DOHH2 (cell line): ENCODE data around the gene CPNE6.

Source experiments
- H3F3A ChIP-seq: fragments of 200-600 bp; sonication (generic), shearing (Covaris generic); 2 replicates; pipeline ENCODE4 v1.6.0; 2016; ENCODE audit warnings: antibody characterized with exemption, mild to moderate bottlenecking; ENCODE audit not compliant: control insufficient read depth, insufficient read depth
- H3K27ac ChIP-seq: fragments of 200-600 bp; sonication (generic); 2 replicates; pipeline ENCODE4 v1.5.1; 2014; ENCODE audit warnings: low read depth, mild to moderate bottlenecking, low read length, moderate library complexity
- H3K27me3 ChIP-seq: fragments of 200-600 bp; sonication (generic); 2 replicates; pipeline ENCODE4 v1.6.1; 2014; ENCODE audit warnings: mild to moderate bottlenecking, low read length, mixed read lengths; ENCODE audit not compliant: control insufficient read depth
- H3K36me3 ChIP-seq: fragments of 200-600 bp; sonication (generic); 2 replicates; pipeline ENCODE4 v1.6.1; 2014; ENCODE audit warnings: mild to moderate bottlenecking, low read length, moderate library complexity, mixed read lengths; ENCODE audit not compliant: control insufficient read depth
- H3K4me1 ChIP-seq: fragments of 200-600 bp; sonication (generic); 2 replicates; pipeline ENCODE4 v1.6.1; 2014; ENCODE audit warnings: mild to moderate bottlenecking, low read length, mixed read lengths; ENCODE audit not compliant: control insufficient read depth
- H3K4me2 ChIP-seq: fragments of 200-600 bp; sonication (generic); 2 replicates; pipeline ENCODE4 v1.6.0; 2014; ENCODE audit warnings: mild to moderate bottlenecking, low read length, moderate library complexity
- H3K4me3 ChIP-seq: fragments of 200-600 bp; sonication (generic); 2 replicates; pipeline ENCODE4 v1.5.1; 2014; ENCODE audit warnings: mild to moderate bottlenecking, low read length, mixed read lengths
- H3K79me2 ChIP-seq: fragments of 200-600 bp; sonication (generic); 2 replicates; pipeline ENCODE4 v1.6.1; 2014; ENCODE audit warnings: mild to moderate bottlenecking, low read length, mixed read lengths; ENCODE audit not compliant: control insufficient read depth
- H3K9me2 ChIP-seq: fragments of 200-600 bp; sonication (generic); replicated peaks from 2 replicates; pipeline ENCODE4 v1.6.1; 2014; ENCODE audit warnings: mild to moderate bottlenecking, low read length, mixed read lengths; ENCODE audit not compliant: control insufficient read depth
- H3K9me3 ChIP-seq: fragments of 200-600 bp; sonication (generic); 2 replicates; pipeline ENCODE4 v1.6.1; 2014; ENCODE audit warnings: antibody characterized with exemption, low read length, mixed read lengths; ENCODE audit not compliant: control insufficient read depth, insufficient read depth
- H4K20me1 ChIP-seq: fragments of 200-600 bp; sonication (generic); 2 replicates; pipeline ENCODE4 v1.6.0; 2014; ENCODE audit warnings: low read depth, mild to moderate bottlenecking, antibody characterized with exemption, low read length, moderate library complexity; ENCODE audit not compliant: control insufficient read depth, insufficient read depth
- CTCF ChIP-seq: fragments of 200-600 bp; sonication (generic); IDR thresholded peaks from one replicate; pipeline ENCODE4 v1.5.1; 2014; ENCODE audit warnings: antibody characterized with exemption, mild to moderate bottlenecking, low read depth, low read length; ENCODE audit not compliant: poor library complexity, severe bottlenecking
- EZH2phosphoT487 ChIP-seq: fragments of 200-600 bp; sonication (generic); IDR thresholded peaks from 2 replicates; pipeline ENCODE4 v1.6.1; 2017; ENCODE audit warnings: borderline replicate concordance, mild to moderate bottlenecking, antibody characterized with exemption, low read length, moderate library complexity, mixed read lengths

Gene CPNE6

GRCh38 chr14:24116128-24116814, 44.9 kb downstream of the CPNE6 start:
- Histone ChIP-seq H3K27ac (no peak overlapping the region), H3K4me1 (peaks cover 14% of the 10 kb centered on the region), H3K9me2 (no peaks in the 10 kb centered on the region), H3F3A (peaks cover 5% of the 10 kb centered on the region; the same call in 1 of the 2 replicates), H3K27me3 (no peaks in the 10 kb centered on the region), H3K79me2 (peaks cover 24% of the 10 kb centered on the region), H3K36me3 (peaks cover 56% of the 10 kb centered on the region), H3K4me2 (peak overlapping the region; percentile 83), H4K20me1 (peaks cover 4% of the 10 kb centered on the region; the same call in 1 of the 2 replicates), H3K9me3 (no peaks in the 10 kb centered on the region), H3K4me3 (peak overlapping the region; percentile 93)
- TF ChIP-seq EZH2phosphoT487 (no peak), CTCF (no peak)

GRCh38 chr14:24117179-24117578, 45.8 kb downstream of the CPNE6 start:
- no peak for TF ChIP-seq EZH2phosphoT487
- no peak for TF ChIP-seq CTCF
- H3K9me3 ChIP-seq, result no peaks in the 10 kb centered on the region
- peaks cover 24% of the 10 kb centered on the region for H3K79me2 ChIP-seq
- peaks cover 4% of the 10 kb centered on the region; the same call in 1 of the 2 replicates for H4K20me1 ChIP-seq
- H3K27me3 ChIP-seq, result no peaks in the 10 kb centered on the region
- H3K9me2 ChIP-seq, result no peaks in the 10 kb centered on the region
- no peak overlapping the region for H3K4me2 ChIP-seq
- H3K27ac ChIP-seq, result no peak overlapping the region
- no peak overlapping the region for H3K4me3 ChIP-seq
- H3K36me3 ChIP-seq, result peaks cover 62% of the 10 kb centered on the region
- peaks cover 9% of the 10 kb centered on the region for H3F3A ChIP-seq
- peaks cover 14% of the 10 kb centered on the region for H3K4me1 ChIP-seq

GRCh38 chr14:24119691-24120090, 48.3 kb downstream of the CPNE6 start:
- peaks cover 4% of the 10 kb centered on the region; the same call in 1 of the 2 replicates for H4K20me1 ChIP-seq
- peaks cover 3% of the 10 kb centered on the region; the same call in 1 of the 2 replicates for H3F3A ChIP-seq
- no peak overlapping the region for H3K4me3 ChIP-seq
- H3K36me3 ChIP-seq, result peaks cover 70% of the 10 kb centered on the region
- no peak overlapping the region for H3K27ac ChIP-seq
- H3K9me3 ChIP-seq, result no peaks in the 10 kb centered on the region
- H3K4me2 ChIP-seq, result no peak overlapping the region
- TF ChIP-seq CTCF (no peak), EZH2phosphoT487 (no peak)
- H3K79me2 ChIP-seq, result peaks cover 18% of the 10 kb centered on the region
- no peaks in the 10 kb centered on the region for H3K27me3 ChIP-seq
- peaks cover 14% of the 10 kb centered on the region for H3K4me1 ChIP-seq
- H3K9me2 ChIP-seq, result no peaks in the 10 kb centered on the region
